GM18951 (cell line): Measurements from ENCODE around the gene MYRIP.

Experiments
- POLR2A ChIP-seq: IDR thresholded peaks from 4 replicates; pipeline ENCODE4 v1.6.1; 2011; ENCODE audit warnings: mild to moderate bottlenecking; ENCODE audit not compliant: insufficient read length, insufficient read depth; ENCODE audit errors: extremely low read depth
- in situ Hi-C: fragments of 300-500 bp; cut with MboI; formaldehyde crosslinking; loops from one replicate; pipeline ENCODE4 v1.12.0; 2022; ENCODE audit warnings: low sequenced_read_pairs, mixed read lengths, inconsistent platforms; ENCODE audit not compliant: unreplicated experiment

The MYRIP gene

GRCh38 chr3:39935261-39935660, 125.9 kb downstream of the MYRIP start:
- in situ Hi-C loops, result no loop called here
- no peak for TF ChIP-seq POLR2A

GRCh38 chr3:39936848-39937247, 127.4 kb downstream of the MYRIP start:
- no peak for TF ChIP-seq POLR2A

GRCh38 chr3:39937315-39937714, 127.9 kb downstream of the MYRIP start:
- in situ Hi-C loops, result no loop called here
- TF ChIP-seq POLR2A, result no peak

More at GRCh38 chr3:39936848-39937247, 127.4 kb downstream of the MYRIP start:
- in situ Hi-C loops, result no loop called here

GRCh38 chr3:39937874-39938273, 128.5 kb downstream of the MYRIP start:
- in situ Hi-C loops, result no loop called here
- TF ChIP-seq POLR2A, result no peak

- in situ Hi-C loops, result no loop called here
- no peak for TF ChIP-seq POLR2A
Measured at GRCh38 chr3:39941931-39942330, 132.5 kb downstream of the MYRIP start.

- TF ChIP-seq POLR2A, result no peak
- in situ Hi-C loops, result no loop called here
Measured at GRCh38 chr3:39960515-39961191, 151.2 kb downstream of the MYRIP start.

- in situ Hi-C loops, result no loop called here
Measured at GRCh38 chr3:39961230-39961629, 151.8 kb downstream of the MYRIP start.

GRCh38 chr3:39962581-39962980, 153.2 kb downstream of the MYRIP start:
- in situ Hi-C loops, result no loop called here
- TF ChIP-seq POLR2A, result no peak

More at GRCh38 chr3:39961230-39961629, 151.8 kb downstream of the MYRIP start:
- TF ChIP-seq POLR2A, result no peak

- in situ Hi-C loops, result no loop called here
Measured at GRCh38 chr3:39965461-39965860, 156.1 kb downstream of the MYRIP start.

GRCh38 chr3:39965997-39966396, 156.6 kb downstream of the MYRIP start:
- in situ Hi-C loops, result no loop called here
- no peak for TF ChIP-seq POLR2A

More at GRCh38 chr3:39965461-39965860, 156.1 kb downstream of the MYRIP start:
- no peak for TF ChIP-seq POLR2A

- in situ Hi-C loops, result no loop called here
- no peak for TF ChIP-seq POLR2A
Measured at GRCh38 chr3:39970982-39971381, 161.6 kb downstream of the MYRIP start.

- in situ Hi-C loops, result no loop called here
- no peak for TF ChIP-seq POLR2A
Measured at GRCh38 chr3:39971559-39972031, 162.2 kb downstream of the MYRIP start.

GRCh38 chr3:39972508-39972907, 163.1 kb downstream of the MYRIP start:
- no peak for TF ChIP-seq POLR2A
- in situ Hi-C loops, result no loop called here

- TF ChIP-seq POLR2A, result no peak
- in situ Hi-C loops, result no loop called here
Measured at GRCh38 chr3:39977058-39977794, 167.8 kb downstream of the MYRIP start.
